HG02763 (cell line): ENCODE measurements around the gene TRMT2A.
"Not testable (repeated sequence)": the region's sequence is repeated elsewhere in the genome, so short reads cannot be mapped to it uniquely, and the experiment has no call there.

Experiments
- ATAC-seq: cut with Tn5 transposase; IDR thresholded peaks from one replicate; pipeline ENCODE4 v1.9.1; 2021; ENCODE audit warnings: mild to moderate bottlenecking, moderate library complexity; ENCODE audit not compliant: unreplicated experiment

TRMT2A gene

DNA sequence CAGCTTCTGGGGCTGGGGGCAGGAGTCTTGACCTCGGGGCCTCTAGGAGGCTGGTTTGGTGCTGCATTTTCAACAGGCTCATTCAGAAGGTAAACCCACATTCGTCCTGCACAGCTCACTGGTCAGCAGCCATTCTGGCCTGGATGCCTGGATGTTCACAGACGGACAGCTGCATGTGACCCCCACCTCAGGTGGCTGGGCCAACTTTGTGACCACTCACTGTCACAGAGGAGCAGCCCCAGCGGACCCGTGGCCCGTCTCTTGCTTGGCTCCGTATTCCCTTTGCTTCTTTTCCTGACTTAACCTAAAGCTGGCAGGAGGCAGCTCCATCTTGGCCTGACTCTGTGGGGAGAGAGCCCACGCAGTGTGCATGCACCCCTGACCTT lies 28.8 kb downstream of the TRMT2A start:
- no peak for ATAC-seq

DNA sequence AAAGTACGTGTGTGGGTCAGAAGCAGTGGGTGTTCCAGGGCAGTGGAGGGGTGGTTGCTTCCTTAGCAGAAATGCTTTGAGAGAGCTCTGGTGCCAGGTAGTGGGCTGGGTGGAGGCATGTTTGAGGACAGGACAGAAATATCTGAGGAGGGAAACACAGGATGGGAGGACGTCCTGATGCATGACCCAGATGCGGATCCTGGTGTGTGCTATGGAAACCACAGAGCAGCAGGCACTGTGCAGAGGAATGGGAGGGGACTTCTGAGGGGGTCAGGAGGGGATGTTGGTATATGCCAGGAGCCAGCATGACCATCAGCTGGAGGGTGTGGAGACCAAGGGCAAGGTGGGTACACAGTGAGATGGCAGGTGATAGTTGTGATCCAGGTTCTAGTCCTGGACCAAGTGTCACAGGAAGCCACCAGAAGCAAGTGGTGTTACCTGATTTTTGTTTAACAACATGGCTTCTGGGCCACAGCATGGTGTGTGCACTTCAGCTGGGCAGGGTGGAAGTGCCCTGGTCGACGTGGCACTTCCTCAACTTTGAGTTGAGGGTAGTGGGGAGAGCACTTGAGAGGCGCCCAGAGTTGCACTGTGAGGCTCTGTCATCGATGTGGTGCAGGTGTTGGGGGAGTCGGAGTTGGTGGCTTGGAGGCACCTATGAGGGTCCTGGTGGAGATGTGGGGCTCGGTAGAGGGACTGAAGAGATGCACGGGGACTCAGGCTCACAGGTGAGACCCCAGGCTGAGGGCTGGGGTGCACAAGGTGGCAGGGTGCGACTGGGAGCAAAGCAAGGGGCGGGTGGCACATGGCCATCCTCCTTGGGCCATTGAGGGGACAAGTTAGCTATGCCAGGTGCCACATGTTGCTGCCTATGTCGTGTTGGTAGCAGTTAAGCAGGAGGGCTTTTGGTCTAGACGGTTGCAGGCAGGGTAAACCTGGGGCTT lies 29.4 kb downstream of the TRMT2A start:
- no peak for ATAC-seq

GRCh38 chr22:20086763-20087162 lies 30.3 kb downstream of the TRMT2A start:
- no peak for ATAC-seq

GRCh38 chr22:20086101-20086599 lies 30.9 kb downstream of the TRMT2A start:
- ATAC-seq, result no peak

DNA sequence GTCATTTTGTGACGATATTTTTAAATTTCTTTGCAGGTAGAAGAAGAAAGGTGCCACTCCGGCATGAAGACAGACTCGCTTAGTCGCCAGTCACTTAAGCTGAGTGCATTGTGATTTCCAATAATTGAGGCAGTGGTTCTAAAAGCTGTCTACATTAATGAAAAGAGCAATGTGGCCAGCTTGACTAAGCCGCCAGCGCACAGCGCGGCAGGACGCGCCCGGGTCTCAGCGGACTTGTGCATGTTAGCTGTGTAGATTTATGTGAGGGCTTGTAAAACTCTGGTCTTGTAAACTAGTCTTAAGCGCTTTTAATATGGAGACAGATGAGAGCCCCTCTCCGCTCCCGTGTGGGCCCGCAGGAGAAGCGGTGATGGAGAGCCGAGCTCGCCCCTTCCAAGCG lies 31.4 kb downstream of the TRMT2A start:
- ATAC-seq, result no peak

- ATAC-seq, result no peak
Observed at GRCh38 chr22:20084547-20085413, 32.2 kb downstream of the TRMT2A start.

DNA sequence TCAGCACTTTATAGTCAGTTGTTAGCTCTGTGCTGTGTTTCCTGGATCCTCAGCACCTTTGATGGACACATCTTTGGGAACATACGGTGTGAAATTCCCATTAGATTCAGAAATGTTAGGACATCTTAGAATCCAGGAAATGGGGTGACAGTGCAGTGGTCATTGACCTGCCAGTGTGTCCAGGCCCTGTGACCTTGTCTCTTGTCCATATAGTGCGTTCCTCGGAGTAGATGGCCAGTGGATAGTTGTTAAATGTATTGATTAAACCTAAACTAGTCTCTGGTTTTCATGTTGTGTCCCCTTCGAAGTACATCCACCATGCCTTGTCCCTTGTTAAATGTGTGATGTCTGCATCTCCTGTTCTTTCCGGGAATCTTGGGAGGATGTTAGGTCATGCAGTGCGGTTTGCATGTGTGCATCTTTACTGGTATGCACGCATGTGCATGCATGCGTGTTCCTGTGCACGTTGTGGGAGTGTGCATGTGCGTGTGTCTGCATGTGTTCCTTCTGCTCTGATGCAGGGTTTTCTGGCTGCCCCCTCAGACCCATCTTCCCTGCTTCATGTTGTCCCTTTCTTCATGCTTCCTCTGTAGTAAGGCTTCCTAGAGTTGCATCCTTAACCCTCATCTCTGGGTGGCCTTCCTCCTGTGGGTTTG lies 33.0 kb downstream of the TRMT2A start:
- no peak for ATAC-seq

GRCh38 chr22:20083157-20083890 lies 33.7 kb downstream of the TRMT2A start:
- no peak for ATAC-seq

DNA sequence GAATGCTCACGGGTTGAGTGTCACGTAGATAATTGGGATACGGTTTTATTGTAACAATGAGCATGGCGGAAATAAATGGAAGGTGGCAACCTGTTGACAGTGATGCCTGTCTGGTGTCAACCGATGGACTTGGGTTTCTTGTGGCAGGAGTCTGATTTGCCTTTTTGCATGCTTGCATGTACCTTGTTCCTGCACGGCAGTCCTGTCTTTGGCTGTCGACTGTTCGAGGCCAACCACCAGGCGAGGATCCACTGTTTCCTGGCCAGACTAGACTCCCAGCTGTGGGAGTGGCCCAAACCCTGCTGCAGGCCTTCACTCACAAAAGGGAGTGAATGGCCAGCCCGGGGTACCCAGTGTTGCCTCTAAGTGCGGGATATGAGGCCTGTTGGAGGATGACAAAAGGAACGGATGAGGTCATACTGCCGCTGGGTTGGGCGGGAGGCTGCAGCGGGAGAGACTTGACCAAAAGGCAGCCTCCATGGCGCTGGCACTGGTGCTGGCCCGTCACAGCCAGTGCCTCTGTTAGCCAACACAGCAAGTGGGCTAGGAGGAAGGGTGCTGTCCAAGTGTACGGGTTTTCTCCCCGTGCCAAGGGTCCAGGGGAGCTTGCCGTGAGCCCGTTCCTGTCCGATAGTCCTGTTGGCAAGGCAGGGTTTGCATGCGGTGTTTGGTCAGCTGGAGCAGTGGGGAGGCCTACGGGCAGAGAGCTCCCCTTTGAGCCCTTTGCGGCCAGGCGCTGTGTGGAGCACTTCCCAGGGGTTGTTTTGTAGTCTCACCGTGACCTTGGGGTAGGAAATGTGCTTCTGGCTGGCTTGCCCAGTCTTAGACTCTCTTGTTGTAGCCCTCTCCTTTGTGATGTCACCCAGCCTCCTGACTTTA lies 36.0 kb downstream of the TRMT2A start:
- no peak for ATAC-seq

DNA sequence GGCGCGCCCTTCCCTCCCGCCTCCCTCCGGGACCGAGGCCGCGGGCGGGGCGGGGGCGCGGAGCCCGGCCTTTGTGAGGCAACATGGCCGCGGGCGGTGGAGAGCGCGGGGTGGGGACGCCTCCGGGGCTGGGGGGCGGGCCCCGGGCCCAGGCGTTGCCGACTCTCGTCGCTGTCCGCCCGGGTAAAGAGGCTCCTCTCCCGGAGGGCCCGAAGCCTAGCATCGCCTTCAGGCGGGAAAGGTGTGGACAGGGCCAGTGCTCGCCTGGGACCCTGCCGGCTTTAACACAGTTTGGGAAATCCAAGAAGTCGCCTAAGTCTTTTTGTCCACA lies 36.6 kb downstream of the TRMT2A start:
- ATAC-seq, result peak; percentile 61

GRCh38 chr22:20079745-20080444 lies 37.1 kb downstream of the TRMT2A start, which contains the start of gene DGCR8:
DGCR8 (plus strand) TSS chr22:20080241; CDS start chr22:20085964, 5,723 bp downstream.
- ATAC-seq, result peak; percentile 86

DNA sequence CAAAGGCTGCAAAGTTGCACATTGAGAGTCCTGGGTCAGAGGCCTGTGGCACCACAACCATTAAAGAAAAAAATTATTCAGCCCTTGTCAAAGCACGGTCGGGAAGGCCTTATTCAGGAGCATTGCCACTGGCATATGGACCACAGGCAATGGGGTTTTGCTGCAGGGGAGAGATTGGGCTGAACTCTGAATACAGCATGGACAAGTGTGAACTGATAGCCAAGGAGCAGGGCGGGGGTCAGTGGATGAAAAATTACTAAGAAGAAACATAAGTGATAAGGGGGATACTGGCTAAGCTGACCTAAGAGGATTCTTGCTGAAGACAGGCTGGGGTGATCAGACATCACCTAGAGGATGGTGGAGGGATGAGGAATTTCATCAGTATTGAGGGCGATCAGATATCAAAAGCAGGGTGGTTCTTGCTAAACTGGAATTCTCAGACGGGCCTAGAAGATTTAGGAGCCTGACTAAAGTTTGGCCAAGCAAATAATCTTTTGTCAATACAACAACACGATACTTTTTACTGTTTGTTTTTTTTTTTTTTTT lies 40.3 kb downstream of the TRMT2A start:
- ATAC-seq, result no peak

DNA sequence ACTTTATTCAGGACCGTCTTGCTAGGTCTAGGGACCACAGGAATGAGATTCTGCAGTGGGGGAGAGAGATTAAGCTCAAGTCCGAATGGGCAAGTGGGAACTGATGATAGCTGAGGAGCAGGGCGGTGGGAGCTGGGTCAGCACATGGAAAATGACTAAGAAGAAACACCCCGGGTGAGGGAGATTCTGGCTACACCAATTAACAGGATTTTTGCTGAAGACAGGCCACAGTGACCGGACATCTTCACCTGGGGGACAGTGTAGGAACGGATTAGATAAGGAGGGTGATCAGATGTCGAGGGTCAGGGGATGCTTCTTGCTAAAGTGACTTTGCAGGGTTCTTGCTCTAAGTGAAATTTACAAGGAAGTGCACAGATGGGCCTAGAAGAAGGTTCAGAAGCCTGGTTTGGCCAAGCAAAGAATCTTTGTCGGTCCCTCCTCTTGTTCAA lies 45.5 kb downstream of the TRMT2A start:
- no peak for ATAC-seq

DNA sequence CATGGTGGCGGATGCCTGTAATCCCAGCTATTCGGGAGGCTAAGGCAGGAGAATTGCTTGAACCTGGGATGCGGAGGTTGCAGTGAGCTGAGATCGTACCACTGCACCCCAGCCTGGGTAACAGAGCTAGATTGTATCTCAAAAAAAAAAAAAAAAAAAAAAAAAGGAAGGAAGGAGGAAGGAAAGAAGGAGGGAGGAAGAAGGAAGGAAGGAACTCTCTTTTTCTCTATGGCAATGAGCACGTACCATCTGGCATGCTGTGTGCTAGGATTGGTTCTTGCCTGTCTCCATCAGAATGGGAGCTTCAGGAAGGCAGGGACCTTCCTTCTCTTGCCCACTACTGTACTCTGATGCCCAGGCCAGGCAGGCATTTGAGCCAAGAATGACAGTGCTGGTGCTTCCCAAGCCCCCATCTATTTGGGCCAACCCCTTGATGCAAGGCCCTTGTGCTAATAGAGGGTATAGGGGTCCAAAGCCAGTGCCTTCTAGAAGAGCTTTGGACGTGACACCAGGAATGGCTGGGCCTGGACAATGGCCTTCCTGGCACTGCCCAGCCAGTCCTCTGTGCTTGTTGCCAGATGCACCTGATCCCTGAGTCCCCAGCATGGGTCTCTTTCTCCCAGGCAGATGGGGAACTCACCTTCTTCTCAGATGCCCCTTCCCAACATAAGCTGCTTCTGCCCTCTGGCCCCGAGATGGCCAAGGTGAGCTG lies 47.5 kb downstream of the TRMT2A start:
- ATAC-seq, result no peak

GRCh38 chr22:20068640-20069039 lies 48.4 kb downstream of the TRMT2A start:
- ATAC-seq, result no peak

DNA sequence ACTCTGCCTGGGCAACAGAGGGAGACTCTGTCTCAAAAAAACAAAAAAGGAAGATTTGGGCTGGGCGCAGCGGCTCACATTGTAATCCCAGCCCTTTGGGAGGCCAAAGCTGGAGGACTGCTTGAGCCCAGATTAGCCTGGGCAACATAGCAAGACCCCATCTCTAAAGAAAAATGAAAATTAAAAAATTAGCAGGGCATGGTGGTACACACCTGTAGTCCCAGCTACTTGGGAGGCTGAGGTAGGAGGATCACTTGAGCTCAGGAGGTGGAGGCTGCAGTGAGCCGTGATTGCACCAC lies 49.7 kb downstream of the TRMT2A start:
- not testable (repeated sequence) for ATAC-seq

DNA sequence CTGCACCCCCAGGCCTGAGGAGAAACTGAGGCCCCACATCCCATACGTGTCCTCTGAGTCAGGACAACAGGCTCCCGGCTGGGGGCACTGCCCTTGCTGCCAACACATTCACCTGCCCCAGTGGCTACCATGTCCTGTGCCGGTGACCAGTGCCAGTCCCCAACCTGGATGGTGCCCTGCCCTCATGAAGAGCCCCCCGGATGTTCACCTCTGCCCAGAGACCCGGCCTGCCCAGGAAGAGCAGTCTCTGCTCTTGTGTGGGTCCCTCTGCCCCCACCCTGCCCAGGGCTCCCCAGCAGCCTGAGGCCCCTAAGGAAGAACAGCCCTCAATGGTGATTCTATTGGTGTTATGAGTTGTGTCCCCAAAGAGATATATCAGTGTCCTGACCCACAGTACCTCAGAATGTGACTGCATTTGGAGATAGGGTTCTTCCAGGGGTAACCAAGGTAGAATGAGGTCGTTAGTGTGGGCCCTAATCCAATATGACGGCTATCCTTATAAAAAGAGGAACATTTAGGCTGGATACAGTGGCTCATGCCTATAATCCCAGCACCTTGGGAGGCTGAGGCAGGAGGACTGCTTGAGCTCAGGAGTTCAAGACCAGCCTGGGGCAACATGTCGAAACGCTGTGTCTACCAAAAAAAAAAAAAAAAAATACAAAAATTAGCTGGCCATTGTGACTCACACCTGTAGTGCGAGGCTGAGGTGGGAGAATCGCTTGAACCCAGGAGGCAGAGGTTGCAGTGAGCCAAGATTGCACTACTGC lies 50.2 kb downstream of the TRMT2A start:
- ATAC-seq, result no peak
